GM18499 (cell line): Measurements from ENCODE around the gene TK1.

ENCODE experiments used
- ATAC-seq: cut with Tn5 transposase; IDR thresholded peaks from one replicate; pipeline ENCODE4 v1.9.1; 2021; ENCODE audit warnings: moderate number of reproducible peaks; ENCODE audit not compliant: insufficient read depth, unreplicated experiment

TK1 gene

DNA sequence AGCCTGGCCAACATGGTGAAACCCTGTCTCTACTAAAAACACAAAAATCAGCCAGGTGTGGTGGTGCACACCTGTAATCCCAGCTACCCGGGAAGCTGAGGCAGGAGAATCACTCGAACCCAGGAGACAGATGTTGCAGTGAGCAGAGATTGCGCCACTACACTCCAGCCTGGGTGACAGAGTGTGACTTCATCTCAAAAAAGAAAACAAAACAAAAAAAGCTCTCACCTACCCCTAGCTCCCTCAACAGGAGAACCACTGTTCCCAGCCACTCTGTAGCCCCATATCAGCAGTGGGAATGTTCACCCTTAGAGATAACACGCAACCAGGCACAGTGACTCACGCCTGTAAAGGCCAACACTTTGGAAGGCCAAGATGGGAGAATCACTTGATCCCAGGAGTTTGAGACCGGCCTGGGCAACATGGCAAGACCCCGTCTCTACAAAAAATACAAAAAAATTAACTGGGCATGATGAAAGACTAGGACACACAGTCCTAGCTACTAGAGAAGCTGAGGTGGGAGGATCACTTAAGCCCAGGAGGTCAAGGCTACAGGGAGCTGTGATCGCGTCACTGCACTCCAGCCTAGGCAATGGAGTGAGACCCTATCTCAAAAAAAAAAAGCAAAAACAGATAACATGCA is 50.9 kb downstream of the TK1 start:
- ATAC-seq: no peak

DNA sequence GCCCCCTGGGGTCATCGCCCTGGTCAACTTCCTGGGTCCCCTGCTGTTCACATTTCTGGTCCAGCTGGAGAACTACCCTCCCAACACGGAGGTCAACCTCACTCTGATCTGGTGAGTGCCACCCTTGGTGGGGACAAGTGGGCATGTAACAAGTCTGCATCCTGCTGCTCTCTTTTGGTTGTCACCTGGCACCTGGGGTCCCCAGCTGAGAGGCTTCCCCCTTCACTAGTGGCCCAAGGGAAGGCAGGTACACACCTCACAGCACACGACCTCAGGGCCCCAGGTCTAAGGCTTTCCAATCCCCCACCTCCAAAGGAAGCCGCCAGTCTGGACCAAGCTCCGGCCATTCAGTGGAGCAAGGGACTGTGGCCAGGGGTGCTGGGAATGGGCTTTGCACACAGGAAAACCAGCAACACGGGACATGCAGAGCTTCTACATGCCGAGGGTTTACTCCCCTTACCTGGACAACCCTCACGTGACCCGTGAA is 51.9 kb downstream of the TK1 start:
- no peak for ATAC-seq

DNA sequence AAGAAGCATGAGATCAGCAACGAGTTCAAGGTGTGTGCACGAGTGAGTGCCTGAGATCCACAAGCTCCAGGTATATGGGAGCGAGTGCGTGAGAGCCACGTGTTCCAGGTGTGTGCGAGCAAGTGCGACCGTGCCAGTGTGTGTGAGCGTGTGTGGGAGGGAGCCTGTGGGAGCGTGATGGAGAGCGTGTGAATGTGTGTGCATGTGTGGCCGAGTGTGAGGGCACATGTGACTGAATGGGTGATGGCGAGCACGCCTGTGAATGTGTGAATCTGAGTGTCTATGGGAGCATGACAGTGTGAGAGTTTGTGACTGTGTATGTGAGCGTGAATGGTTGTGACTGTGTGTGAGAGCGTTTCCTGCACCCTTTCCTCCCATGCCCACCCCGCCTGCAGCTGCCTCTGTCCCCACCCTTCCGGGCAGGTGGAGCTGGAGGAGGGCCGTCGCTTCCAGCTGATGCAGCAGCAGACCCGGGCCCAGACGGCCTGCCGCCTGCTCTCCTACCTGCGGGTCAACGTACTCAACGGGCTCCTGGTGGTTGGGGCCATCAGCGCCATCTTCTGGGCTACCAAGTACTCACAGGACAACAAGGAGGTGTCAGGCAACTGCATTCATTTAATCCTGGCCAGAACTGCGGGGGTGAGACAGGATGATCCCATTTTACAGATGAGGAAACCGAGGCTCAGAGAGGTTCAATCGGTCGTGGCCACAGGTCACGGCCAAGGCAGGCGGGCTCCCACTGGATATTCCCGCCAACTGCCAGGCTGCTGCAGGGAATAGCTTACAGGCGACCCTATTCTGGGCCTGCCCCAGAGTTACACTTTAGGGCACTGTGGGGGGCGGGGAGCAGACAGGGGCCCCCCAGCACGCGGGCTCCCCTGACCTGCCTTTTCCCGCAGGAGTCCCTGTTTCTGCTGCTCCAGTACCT is 52.6 kb downstream of the TK1 start:
- ATAC-seq: no peak

DNA sequence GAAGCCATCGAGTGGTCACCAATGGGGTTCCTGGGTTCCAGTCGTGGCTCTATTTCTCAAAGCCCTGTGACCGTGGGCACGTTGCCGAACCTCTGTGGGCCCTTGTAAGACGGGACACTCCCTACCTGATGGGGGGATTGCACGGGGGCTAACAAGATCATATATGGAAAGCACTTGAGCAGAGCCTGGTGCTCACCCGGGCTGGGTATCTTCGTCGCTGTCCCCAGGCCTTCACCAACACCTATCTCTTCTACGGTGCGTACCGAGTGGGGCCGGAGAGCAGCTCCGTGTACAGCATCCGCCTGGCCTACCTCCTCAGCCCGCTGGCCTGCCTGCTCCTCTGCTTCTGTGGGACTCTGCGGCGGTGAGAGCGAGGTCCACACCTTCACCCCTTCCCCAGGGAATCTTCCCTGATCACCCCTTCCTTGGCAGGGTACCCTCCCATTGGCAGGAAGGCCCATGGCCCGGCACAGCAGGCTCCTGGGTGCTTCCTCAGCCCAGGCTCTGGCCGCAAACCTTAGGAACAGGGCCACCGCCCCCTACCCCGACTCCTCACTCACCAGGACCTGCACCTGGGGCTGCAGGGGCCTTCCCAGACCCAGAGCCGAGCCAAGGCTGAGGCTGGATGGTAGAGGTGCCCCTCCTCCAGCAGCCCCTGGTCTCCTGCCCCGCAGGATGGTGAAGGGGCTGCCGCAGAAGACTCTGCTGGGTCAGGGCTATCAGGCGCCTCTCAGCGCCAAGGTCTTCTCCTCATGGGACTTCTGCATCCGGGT is 53.5 kb downstream of the TK1 start:
- no peak for ATAC-seq

DNA sequence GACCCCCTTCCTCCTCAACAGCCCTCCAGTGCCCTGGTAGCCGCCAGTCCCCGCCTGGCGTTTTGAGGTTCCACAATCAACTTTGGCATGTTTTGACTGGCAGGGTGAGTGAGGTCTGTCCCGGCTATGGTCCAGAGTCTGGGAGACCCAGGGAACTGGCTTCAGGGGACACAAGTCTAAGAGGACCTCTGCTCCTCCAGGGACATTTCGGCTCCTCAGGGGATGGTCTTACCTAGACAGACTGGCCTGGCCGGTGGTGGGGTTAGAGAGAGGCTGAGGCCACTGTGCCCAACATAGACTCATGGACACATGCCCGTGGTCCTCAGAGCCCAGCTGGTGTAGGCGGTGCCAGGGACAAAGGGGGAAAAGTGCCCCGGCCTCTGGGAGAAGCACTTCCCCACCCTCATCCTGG is 54.1 kb downstream of the TK1 start:
- no peak for ATAC-seq

DNA sequence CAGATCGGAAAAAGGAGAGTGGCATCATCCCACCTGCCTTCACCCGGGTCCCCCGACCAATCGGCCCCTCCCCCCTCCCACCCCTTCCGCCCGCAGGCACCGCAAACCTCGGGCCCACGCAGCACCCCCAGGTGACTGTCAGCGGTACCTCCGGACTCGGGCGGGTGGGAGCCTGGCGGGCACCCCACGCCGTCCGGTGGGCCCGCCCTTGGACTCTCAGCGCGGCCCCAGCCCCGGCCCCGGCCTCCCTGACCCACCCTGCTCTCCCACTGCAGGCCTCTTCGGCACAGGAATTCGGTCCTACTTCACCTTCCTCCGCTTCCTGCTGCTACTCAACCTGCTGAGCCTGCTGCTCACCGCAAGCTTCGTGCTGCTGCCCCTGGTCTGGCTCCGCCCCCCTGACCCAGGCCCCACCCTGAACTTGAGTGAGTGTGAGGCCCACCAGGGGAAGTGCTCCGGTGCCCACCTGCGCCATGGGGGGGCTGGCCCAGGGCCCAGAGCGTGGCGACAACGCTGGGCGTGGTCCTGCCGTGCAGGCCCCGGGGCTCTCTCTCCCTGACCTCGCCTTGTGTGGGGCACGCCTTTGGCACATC is 54.7 kb downstream of the TK1 start:
- no peak for ATAC-seq

DNA sequence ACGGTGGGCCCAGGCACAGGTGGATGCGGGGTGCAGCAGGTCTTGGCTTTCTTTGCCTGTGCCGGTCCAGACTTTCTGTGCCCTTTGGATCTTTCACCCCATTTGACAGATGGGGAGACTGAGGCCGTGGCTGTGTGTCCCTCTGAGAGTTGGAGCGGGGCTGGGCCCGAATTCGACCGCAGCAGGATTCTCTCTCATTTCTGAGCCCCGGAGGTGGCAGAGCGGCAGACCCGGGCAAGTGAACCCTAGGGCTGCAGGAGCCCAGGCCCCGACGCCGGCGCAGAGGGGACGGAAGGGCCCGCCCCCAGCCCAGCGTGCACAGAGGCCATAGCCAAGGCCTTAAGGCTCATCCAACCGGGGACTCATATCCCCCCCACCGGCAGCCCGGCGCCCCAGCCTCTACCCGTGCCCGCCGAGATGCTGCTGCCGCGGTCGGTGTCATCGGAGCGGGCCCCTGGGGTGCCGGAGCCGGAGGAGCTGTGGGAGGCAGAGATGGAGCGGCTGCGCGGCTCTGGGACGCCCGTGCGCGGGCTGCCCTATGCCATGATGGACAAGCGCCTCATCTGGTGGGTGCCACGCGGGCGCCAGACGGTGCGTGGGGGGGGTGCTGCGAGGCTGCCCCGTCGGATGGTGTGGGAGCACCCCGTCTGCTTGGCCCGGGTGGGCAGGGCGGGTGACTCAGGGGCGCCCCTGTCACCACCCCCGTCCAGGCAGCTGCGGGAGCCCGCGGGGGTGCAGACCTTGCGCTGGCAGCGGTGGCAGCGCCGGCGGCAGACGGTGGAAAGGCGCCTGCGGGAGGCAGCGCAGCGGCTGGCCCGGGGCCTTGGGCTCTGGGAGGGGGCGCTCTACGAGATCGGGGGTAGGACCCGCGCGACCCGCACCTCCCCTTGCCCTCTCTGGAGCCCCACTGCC is 55.4 kb downstream of the TK1 start:
- ATAC-seq: no peak

DNA sequence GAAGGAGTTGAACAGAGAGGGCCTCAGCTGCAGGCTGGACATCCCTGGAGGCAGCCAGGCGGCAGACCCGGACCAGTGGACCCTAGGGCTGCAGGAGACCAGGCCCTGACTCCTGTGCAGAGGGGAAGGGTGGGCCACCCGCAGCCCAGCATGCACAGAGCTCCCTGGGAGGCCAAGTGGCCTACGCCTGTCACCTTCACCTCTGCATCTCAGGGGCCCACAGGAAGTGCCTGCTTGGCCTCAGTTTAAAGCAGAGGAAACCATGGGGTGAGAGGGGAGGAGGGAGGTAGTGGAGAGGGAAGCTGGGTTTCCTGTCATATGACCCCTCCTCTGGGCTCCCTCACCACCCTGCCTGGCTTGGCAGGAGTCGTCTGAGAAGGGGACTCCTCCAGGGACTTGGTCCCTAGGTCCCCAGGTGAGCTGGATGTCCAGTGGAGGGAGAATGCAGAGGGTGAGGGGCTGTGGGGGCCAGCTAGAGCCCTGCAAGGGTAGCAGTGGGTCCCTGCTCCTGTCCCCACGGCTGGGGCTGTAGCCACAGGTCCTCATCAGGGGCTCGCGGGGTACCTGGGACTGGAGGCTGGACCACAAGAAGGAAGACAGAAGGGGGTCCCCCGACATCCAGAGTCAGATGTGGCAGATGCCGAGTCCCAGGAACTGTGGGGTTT is 56.3 kb downstream of the TK1 start, which contains the start of gene TMC8:
TMC8 (plus strand) TSS at position 335 of the 665 bp plus-strand sequence. CDS start 818 bp downstream, outside the sequence.
- no peak for ATAC-seq

DNA sequence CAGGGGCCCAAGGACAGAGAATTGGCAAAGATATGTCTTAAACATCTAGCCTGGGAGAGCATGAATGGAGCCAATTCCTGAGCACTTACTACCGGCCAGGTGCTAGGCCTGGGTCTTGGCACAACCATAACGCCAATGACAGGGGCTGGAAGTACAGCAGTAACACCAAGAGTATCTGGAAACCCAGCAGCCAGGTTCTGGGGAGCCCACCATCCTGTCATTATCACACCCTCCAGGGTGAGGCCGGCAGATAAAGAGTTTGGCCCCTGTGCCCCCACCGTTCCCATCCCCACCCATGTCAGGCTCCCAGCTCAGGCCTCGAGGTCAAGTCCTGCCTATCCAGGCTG is 56.8 kb downstream of the TK1 start:
- ATAC-seq: no peak

DNA sequence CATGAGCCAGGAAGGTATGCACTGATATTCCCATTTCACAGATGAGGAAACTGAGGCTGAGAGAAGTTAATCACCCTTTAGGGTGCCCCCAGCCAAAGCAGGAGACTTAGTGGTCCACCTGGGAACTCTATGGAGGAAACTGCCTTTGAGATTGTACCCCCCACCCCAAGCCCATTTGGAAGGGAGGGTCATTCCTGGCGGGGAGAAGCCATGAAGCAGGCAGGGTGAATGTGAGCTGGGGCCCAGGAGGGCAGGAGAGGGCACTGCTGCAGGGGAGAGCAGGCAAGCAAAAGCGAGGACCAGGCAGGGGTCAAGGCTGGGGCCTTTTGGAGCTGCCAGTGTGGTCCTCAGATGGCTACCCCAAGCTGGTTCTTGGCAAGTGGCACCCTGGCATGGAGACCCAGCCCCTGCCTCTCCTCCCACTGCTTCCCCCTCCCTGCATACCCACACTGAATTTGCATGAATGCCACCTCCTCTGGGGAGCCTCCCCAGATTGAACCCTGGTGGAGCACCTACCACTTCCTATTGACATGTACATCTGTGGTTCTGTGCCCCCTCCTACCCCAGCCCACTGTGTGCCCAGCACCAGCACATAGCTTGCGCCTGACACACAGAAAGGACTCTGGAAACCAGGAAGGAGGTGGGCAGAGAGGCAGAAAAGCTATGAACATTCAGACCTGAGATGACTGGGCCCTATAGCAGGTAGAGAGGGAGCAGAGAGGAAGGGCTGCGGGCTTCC is 57.3 kb downstream of the TK1 start:
- ATAC-seq: no peak

DNA sequence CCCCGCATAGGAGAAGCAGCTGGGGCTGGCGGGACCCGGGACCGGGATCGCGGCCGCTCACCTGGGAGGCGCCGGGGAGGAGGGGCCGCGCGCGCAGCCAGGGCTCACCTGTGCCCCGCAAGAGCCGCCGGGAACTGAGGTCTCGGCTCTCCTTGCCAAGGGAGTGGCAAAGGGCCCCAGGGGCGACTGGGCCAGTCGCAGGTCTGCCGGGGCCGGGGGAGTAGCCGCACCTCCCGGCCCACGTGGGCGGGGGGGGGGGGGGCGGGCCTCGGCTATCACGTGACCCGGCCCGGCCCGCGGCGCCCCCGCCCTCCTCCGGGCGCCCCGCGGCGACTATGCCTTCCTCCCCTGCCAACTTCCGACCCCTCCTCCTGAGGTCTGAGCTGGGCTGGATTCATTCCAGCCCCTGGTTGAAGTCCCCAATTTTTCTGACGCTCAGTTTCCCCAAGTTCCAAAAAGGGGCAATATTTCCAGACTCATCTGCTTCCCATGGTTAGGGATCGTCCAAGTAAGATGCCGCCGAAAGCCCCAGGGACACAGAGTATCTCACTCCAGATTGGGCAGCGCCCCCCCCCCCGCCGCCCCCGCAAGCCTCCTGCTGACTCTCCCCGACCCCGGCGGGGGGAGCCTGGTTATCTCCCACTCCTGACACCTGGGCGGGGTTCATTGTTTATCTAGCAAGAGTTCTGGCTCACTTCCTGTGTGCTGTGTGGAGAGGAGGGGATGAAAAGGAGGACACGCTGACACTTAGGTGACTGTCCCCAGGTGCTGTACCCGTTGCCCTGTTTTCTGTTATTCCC is 58.1 kb downstream of the TK1 start, which contains the start of gene TMC6:
TMC6 (minus strand) TSS at position 205 of the 800 bp plus-strand sequence. CDS start 1,923 bp downstream, outside the sequence.
- ATAC-seq: no peak

DNA sequence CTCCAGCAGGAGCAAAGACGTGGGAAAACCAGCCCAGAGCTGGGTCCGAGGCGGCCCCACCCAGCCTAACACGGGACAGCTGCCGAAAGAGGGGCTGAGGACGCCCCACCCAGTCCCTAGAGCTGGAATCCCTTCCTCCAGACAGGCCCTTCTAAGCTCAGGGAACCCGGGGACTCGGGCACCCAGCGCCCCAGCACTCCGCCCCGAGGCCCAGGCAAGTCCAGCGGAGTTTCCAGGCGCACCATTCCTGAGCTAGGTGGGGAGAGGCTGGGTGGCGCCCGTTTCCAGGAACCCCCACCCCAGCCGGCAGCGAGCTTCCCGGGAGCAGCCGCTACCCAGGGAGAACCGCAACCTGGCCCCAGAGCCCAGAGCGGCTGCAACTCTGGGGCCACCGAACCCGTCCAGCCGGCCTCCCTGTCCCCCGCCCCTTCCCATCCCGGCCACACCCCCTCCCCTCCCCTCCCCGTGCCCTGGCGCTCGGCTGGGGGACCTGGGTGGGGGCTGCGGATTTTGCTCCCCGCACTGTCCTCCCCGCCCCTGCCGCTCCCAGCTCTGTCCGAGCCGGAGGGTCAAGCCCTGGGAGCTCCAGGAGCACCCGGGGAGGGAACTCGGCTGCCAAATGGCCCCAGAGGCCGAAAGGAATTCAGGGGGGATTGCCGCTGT is 58.8 kb downstream of the TK1 start:
- ATAC-seq: no peak

DNA sequence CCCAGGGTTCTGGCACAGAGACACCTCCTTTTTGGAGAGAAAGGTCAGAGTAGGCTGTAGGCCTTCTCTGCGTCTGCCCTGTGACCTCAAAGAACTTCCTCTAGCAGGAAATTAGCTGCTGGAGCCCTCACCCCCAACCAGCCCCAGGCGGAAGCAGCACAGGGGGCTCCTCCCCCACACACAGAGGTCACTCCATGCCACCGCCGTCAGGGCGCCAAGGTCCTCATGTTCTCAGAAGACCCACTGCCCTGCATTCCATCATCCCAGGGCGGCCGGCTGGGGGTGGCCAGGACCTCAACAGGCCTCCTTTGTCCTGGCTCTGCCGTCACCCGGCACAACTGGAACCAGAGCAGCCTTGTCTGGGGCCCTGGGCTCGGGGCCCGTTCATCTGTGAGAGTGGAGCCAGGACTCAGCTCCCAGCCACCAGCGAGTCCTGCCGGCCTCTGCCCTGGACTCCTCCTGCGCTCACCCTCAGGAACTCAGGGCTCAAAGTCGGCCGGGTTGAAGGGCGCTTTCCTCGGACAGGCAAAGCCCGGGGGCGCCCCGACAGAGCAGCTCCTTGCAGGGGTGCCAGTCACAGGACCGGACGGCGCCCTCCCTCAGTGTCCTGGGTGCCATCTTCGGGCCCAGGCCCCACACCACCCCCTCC is 59.5 kb downstream of the TK1 start:
- ATAC-seq: no peak

DNA sequence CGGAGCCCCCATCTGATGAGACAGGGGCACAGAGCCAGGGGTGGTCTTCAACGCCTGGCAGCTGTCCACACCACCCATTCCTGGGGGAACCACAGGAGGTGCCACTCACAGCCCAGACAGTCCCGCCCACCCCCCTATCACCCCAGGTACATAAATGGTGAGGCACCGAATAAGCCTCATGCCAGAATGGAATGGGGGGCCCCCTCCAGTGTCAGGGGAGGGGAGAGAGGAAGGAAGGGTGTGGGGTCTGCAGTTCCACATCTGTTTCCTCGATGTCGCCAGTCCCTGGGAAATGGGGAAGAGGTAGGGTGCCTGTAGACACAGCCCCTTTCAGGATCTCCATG is 60.0 kb downstream of the TK1 start:
- no peak for ATAC-seq

DNA sequence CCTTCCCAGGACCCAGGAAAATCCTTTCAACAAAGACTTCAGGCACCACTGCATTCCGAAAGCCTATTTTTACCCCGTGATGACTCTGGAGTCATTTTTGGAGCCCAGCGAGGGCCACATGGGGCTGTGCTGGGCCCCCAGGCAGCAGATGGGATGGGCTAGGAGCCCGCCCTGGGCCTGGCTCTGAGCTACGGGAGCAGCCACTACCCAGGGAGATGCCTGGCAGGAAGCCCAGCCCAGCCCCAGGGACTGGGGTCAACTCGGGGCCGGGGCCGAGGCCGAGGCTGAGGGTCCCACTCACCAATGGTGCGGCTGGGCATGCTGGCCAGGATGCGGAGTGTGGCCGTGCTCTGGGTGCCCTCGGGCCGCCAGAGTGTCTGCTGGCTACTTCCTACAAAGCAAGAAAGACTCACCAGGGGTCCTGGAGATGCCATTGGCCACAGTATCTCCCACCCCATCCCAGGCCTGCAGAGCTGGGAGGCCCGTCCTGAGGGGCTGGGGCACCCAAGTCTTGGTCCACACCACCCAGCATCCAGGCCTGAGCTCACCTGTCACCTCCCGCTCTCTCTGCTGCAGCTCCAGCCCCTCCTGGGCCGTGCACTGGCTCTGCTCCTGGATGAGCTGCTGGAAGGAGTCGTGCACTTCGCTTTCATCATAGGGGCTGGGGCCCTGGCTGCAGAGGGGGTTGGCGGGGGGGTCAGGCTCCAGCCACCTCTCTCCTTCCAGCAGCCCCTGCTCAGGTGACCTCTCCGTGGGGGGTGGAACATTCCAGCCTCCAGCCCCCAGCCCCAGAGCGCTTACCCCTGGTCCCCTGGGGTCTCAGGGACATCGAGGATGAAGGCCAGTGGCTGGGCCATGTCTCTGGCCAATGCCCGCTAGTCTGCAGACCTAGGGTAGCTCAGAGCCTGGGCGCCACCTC is 60.6 kb downstream of the TK1 start:
- ATAC-seq: no peak
